ENCODE measurements around the gene ARHGAP45.

- no peak for TF ChIP-seq REST (IDR thresholded peaks at IDR 0.05)
- TF ChIP-seq TAF1 (conservative IDR thresholded peaks at IDR 0.05) = no peak
- no peak for TF ChIP-seq CTCF (IDR thresholded peaks at IDR 0.05; ENCODE audit: low read depth, low read length, missing input control)
- TF ChIP-seq EGR1 (IDR thresholded peaks at IDR 0.05; ENCODE audit: low read depth in 2 of 2) = no peak
- no peak for TF ChIP-seq GABPA (IDR thresholded peaks at IDR 0.05 in 1 of 2, conservative IDR thresholded peaks at IDR 0.05 in 1 of 2)
- TF ChIP-seq, protein P1, sequence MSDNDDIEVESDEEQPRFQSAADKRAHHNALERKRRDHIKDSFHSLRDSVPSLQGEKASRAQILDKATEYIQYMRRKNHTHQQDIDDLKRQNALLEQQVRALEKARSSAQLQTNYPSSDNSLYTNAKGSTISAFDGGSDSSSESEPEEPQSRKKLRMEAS (IDR thresholded peaks at IDR 0.05) = no peak
- TF ChIP-seq ZBTB33 (IDR thresholded peaks at IDR 0.05) = no peak
- TF ChIP-seq RAD21 (IDR thresholded peaks at IDR 0.05) = no peak
- TF ChIP-seq SP1 (IDR thresholded peaks at IDR 0.05) = no peak
- no peak for TF ChIP-seq YY1 (IDR thresholded peaks at IDR 0.05)
Measured at GRCh38 chr19:1058112-1058511, 8.9 kb upstream of the ARHGAP45 start.
